Panc1 (cell line): ENCODE measurements around the gene WWOX.

Experiments used
- POLR2AphosphoS5 ChIP-seq: IDR thresholded peaks from 2 replicates; pipeline ENCODE4 v1.6.1; 2012; ENCODE audit warnings: mild to moderate bottlenecking, low read depth, low read length, moderate library complexity
- SIN3A ChIP-seq: IDR thresholded peaks from 2 replicates; pipeline ENCODE4 v1.6.1; 2012; ENCODE audit warnings: low read depth, mild to moderate bottlenecking, low read length, moderate library complexity, borderline replicate concordance; ENCODE audit not compliant: insufficient read depth
- TF ChIP-seq, protein P1 (sequence below): fragments of 450-650 bp; IDR thresholded peaks from 2 replicates; pipeline ENCODE4 v1.5.1; 2017; ENCODE audit warnings: mild to moderate bottlenecking

DNA sequence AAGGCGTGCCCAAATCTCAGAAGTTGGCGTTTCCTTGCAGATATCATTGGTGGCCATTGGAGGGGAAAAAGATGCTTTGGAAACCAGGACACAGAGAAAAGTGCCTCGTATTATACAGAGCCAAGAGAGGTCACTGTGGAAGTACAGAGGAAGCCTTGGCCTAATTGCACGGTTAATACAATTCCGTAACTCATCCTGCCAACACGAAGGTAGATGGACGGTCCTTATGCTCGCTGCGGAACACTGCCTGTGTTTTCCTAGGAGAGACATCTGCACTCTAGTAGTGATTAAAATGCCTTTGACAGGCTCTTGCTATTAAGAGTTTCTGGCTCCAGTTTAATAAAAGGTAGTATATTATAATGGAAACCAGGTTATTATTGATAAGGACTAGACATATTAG lies 536.4 kb downstream of the WWOX start:
- TF ChIP-seq, protein P1, sequence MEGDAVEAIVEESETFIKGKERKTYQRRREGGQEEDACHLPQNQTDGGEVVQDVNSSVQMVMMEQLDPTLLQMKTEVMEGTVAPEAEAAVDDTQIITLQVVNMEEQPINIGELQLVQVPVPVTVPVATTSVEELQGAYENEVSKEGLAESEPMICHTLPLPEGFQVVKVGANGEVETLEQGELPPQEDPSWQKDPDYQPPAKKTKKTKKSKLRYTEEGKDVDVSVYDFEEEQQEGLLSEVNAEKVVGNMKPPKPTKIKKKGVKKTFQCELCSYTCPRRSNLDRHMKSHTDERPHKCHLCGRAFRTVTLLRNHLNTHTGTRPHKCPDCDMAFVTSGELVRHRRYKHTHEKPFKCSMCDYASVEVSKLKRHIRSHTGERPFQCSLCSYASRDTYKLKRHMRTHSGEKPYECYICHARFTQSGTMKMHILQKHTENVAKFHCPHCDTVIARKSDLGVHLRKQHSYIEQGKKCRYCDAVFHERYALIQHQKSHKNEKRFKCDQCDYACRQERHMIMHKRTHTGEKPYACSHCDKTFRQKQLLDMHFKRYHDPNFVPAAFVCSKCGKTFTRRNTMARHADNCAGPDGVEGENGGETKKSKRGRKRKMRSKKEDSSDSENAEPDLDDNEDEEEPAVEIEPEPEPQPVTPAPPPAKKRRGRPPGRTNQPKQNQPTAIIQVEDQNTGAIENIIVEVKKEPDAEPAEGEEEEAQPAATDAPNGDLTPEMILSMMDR: no peak
- TF ChIP-seq POLR2AphosphoS5 (no peak), SIN3A (no peak)
